Stomach (tissue), 9 donors: ENCODE data around the gene NUB1. TPM values are rescaled to one million over a fixed set of nuclear protein-coding genes. Genes with fewer than 3 reads are reported as not detected.
A peak's percentile ranks its signal among the peaks of the same experiment; 100 is the strongest.

Experiments
- DNase-seq, 2 donors: peaks; one replicate each; pipeline versions ENCODE4 v3.0.0 to v3.0.0-alpha.2; 2013 to 2019
- H3K27ac ChIP-seq, 5 donors: fragments of 200-600 bp in 4 of 5; sonication (generic) in 4 of 5; one replicate each; pipeline ENCODE4 v1.5.1; 2013 to 2019; ENCODE audit warnings: mild to moderate bottlenecking in 1 of 5, moderate library complexity in 1 of 5
- H3K27me3 ChIP-seq, 3 donors: fragments of 200-600 bp; sonication (generic); one replicate each; pipeline ENCODE4 v1.5.1; 2017 to 2019; ENCODE audit warnings: mixed run types in 1 of 3
- H3K36me3 ChIP-seq, 4 donors: fragments of 200-600 bp; sonication (generic); 1 replicate in 3 of 4; 2 replicates in 1 of 4; pipeline ENCODE4 v1.5.1; 2016 to 2019
- H3K4me1 ChIP-seq, 4 donors: fragments of 200-600 bp; sonication (generic); one replicate each; pipeline ENCODE4 v1.5.1; 2016 to 2019
- H3K4me3 ChIP-seq, 4 donors: fragments of 200-600 bp; sonication (generic) in 3 of 4; one replicate each; pipeline ENCODE4 v1.5.1; 2016 to 2019; ENCODE audit warnings: mild to moderate bottlenecking in 1 of 4
- H3K9me3 ChIP-seq, 4 donors: fragments of 200-600 bp; sonication (generic); one replicate each; pipeline ENCODE4 v1.5.1; 2016 to 2019
- EP300 ChIP-seq: sonication (generic); formaldehyde crosslinking; IDR thresholded peaks from one replicate; pipeline ENCODE4 v1.6.1; 2017; ENCODE audit warnings: antibody characterized with exemption
- POLR2A ChIP-seq, 4 donors: fragments of 450-650 bp; IDR thresholded peaks; one replicate each; pipeline ENCODE4 v1.6.1; 2016; ENCODE audit warnings: antibody characterized with exemption in 4 of 4, control low read depth in 2 of 4, mild to moderate bottlenecking in 1 of 4, moderate library complexity in 1 of 4
- POLR2AphosphoS5 ChIP-seq, 3 donors: sonication (generic); formaldehyde crosslinking; IDR thresholded peaks; one replicate each; pipeline ENCODE4 v1.6.1; 2016; ENCODE audit warnings: antibody characterized with exemption in 3 of 3
- WGBS, 5 donors: extraction: QIAGEN DNeasy Blood & Tissue Kit in 3 of 5; methylation state at CpG; one replicate each; pipeline versions ENCODE4 v1.1.5 to v1.1.7; 2013 to 2018; 5-methylcytosine and 5-hydroxymethylcytosine counted together
- intact Hi-C: fragments of 100-400 bp; cut with DNase I; formaldehyde crosslinking; loops from one replicate; pipeline ENCODE4 v1.15.1; 2023; ENCODE audit warnings: low total_unique reads
- polyA plus RNA-seq, 3 donors: library from polyadenylated mRNA; stranded (reverse); fragments of 200-250 nt; gene quantifications; one replicate each; pipeline ENCODE4 v1.2.3, GENCODE V29; 2013
- total RNA-seq, 5 donors: library from RNA; depleted of rRNA; stranded (reverse); fragments of >200 nt; gene quantifications; one replicate each; pipeline versions ENCODE4 v1.1.0 to v1.2.3, GENCODE V29; 2014 to 2016
- TF ChIP-seq, protein P1 (sequence below), 7 experiments: fragments of 450-650 bp in 4 of 7; fragments of 200-600 bp in 3 of 7; sonication (generic) in 3 of 7; IDR thresholded peaks; one replicate each; pipeline ENCODE4 v1.5.1; 2016 to 2019; ENCODE audit warnings: antibody characterized with exemption in 7 of 7, control low read depth in 2 of 7, mild to moderate bottlenecking in 1 of 7
- donor health status: healthy with polysubstance abuse.
- donor health status: Bipolar disorder and iron deficiency.
- donor health status: healthy.

The NUB1 gene
- total and polyA plus RNA-seq, 8 donors = 16.3 to 121 (median 32.5) TPM

- Histone ChIP-seq H3K4me3 (peak within 1 kb of the TSS; percentile 51 to 55 (median 52)), H3K27ac (peak within 1 kb of the TSS; percentile 45 to 83 (median 69)), H3K36me3 (no peaks in the 10 kb centered on the region), H3K27me3 (peaks cover 11 to 55% (median 32%) of the 10 kb centered on the region in 3 donors), H3K9me3 (no peaks in the 10 kb centered on the region), H3K4me1 (peaks cover 19 to 32% (median 28%) of the 10 kb centered on the region in 4 donors)
- TF ChIP-seq POLR2AphosphoS5 (IDR thresholded peaks at IDR 0.05) (no peak), POLR2A (IDR thresholded peaks at IDR 0.05) (no peak), EP300 (no peak)
- TF ChIP-seq, protein P1, sequence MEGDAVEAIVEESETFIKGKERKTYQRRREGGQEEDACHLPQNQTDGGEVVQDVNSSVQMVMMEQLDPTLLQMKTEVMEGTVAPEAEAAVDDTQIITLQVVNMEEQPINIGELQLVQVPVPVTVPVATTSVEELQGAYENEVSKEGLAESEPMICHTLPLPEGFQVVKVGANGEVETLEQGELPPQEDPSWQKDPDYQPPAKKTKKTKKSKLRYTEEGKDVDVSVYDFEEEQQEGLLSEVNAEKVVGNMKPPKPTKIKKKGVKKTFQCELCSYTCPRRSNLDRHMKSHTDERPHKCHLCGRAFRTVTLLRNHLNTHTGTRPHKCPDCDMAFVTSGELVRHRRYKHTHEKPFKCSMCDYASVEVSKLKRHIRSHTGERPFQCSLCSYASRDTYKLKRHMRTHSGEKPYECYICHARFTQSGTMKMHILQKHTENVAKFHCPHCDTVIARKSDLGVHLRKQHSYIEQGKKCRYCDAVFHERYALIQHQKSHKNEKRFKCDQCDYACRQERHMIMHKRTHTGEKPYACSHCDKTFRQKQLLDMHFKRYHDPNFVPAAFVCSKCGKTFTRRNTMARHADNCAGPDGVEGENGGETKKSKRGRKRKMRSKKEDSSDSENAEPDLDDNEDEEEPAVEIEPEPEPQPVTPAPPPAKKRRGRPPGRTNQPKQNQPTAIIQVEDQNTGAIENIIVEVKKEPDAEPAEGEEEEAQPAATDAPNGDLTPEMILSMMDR (IDR thresholded peaks at IDR 0.05) = no peak
- 1 to 20% (median 2%) methylated on average over 9 to 74 of the region's 75 CpGs for WGBS, 5 donors
- DNase-seq = peak in 1 of 2 donors; percentile 85
- intact Hi-C loops = no loop called here
Measured at GRCh38 chr7:151409667-151410404, 68.2 kb downstream of the NUB1 start, which contains the start of gene WDR86. Gene WDR86 (minus strand): TSS chr7:151410038. CDS start chr7:151409589, 449 bp downstream.

DNA sequence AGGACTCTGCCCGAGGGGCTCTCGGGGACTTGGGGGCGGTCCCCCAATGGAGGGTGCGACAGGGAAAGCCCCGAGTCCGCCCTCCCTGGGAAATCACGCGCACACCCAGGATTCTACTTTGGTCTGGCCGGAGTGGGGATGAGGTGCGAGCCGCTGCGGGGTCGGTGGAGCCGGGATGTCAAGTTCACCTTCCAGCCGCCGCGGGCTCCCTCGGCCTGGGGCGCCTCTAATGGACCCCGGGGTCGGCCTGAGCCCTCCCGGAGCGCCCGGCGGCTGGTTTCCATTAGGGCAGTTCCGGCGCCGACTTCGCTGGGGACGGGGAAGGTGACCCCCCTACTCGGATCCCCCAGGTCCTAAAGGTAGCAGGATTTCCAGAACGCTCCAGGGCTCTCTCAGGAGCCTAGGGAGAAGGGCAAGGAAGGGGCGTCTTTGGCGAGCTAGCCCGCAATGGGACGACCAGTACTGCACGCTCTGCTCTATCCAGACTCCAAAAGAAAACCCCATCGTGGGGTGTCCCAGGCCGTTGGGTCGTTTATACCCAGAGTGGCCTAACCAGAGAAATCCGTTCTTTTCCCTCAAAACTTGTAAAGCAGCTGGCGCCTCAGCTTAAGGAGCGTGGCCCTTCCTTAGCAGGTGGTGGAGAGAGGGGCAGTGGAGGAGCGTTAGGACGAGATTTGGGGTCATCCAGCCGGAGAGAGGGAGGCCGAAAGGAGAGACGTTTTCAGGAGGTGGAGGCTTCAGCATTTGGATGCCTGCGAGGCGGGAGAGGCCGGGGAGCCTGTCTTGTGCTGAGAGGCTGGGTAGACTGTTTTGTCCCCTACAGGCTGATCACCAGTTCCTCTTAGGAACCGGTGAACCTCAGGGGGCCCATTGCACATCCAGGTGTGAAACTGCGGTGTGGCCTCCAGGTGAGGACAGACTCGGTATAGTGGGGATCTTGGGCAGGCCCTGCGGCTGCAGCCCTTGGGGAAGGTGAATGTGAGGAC lies 69.1 kb downstream of the NUB1 start:
- peaks cover 11 to 55% (median 32%) of the 10 kb centered on the region in 3 donors for H3K27me3 ChIP-seq
- intact Hi-C loops = no loop called here
- H3K9me3 ChIP-seq = no peaks in the 10 kb centered on the region
- 24 to 53% (median 26%) methylated on average over 27 to 55 of the region's 55 CpGs for WGBS, 5 donors
- H3K4me1 ChIP-seq = peaks cover 19 to 28% (median 28%) of the 10 kb centered on the region in 4 donors
- DNase-seq = peak in 1 of 2 donors; percentile 74
- H3K36me3 ChIP-seq = no peaks in the 10 kb centered on the region
- TF ChIP-seq POLR2A (IDR thresholded peaks at IDR 0.05) = no peak
- no peak for TF ChIP-seq EP300
- TF ChIP-seq, protein P1 (IDR thresholded peaks at IDR 0.05) = no peak
- TF ChIP-seq POLR2AphosphoS5 (IDR thresholded peaks at IDR 0.05) = no peak
- peak overlapping the region; percentile 45 to 83 (median 69) for H3K27ac ChIP-seq
- peak overlapping the region; percentile 51 to 55 (median 52) for H3K4me3 ChIP-seq

GRCh38 chr7:151411551-151411950 lies 69.9 kb downstream of the NUB1 start:
- WGBS, 5 donors = 66 to 73% (median 69%) methylated on average over 6 of the region's 6 CpGs
- no peaks in the 10 kb centered on the region for H3K9me3 ChIP-seq
- DNase-seq = no peak
- no peak overlapping the region for H3K27ac ChIP-seq
- no peak for TF ChIP-seq POLR2A (IDR thresholded peaks at IDR 0.05)
- peaks cover 11 to 55% (median 32%) of the 10 kb centered on the region in 3 donors for H3K27me3 ChIP-seq
- no peaks in the 10 kb centered on the region for H3K36me3 ChIP-seq
- H3K4me1 ChIP-seq = peaks cover 19 to 34% (median 28%) of the 10 kb centered on the region in 4 donors
- H3K4me3 ChIP-seq = no peak overlapping the region
- intact Hi-C loops = no loop called here

DNA sequence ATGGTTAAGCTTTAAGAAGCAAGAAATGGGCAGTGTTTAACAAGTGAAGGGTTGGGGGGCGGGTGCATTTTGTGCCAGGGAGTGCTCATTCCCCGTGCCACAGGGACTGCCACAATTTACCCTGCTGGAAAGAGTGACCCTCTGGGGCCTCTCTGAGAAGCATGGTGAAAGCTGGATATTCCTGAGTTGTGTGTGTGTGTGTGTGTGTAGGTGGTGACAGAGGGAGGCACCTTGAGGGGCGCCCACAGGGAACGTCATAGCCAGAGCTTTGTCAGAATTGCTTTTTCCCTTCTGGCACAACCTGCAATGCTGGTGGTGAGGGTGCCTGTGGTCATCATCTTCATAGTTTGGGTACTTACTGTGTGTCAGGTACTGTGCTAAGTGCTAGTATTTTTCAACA lies 70.7 kb downstream of the NUB1 start:
- intact Hi-C loops = no loop called here
- H3K27me3 ChIP-seq = peaks cover 11 to 53% (median 32%) of the 10 kb centered on the region in 3 donors

More for the DNA sequence above, 70.7 kb downstream of the NUB1 start:
- no peak overlapping the region for H3K4me3 ChIP-seq
- 60 to 80% (median 62%) methylated on average over 4 of the region's 4 CpGs for WGBS, 5 donors
- H3K36me3 ChIP-seq = no peaks in the 10 kb centered on the region
- H3K4me1 ChIP-seq = peaks cover 19 to 34% (median 28%) of the 10 kb centered on the region in 4 donors
- H3K27ac ChIP-seq = no peak overlapping the region
- TF ChIP-seq POLR2AphosphoS5 (IDR thresholded peaks at IDR 0.05) (no peak), POLR2A (IDR thresholded peaks at IDR 0.05) (no peak), EP300 (no peak)
- TF ChIP-seq, protein P1 (IDR thresholded peaks at IDR 0.05) = no peak
- DNase-seq = no peak
- H3K9me3 ChIP-seq = no peaks in the 10 kb centered on the region
